ENCODE data around the gene C19orf73.

DNA sequence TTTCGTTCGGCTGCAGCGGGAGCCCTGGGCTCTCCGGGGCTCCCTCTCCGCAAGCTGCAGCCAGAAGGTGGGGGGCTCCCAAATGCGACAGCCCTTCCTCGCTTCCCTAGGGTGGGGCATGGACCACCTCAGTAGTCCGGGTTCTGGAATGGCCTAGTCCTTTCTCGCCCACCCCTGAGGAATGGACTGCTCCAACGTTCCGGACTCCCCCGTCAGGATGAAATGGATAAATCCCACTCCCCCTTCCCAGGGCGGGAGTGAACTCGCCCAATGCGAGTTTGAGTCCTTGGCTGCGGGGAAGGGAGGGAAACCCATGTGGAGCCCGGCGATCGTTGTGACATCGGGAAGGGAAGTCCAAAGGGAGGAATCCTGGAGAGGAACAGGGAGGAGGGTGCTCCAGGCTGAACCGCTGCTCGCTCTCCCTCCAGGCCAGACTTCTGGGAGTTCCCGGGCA lies 30.7 kb upstream of the C19orf73 start:
- TF ChIP-seq CTCF (IDR thresholded peaks at IDR 0.05) (no peak), POLR2AphosphoS5 (IDR thresholded peaks at IDR 0.05; ENCODE audit: insufficient read depth in 1 of 2, low read depth in 1 of 2) (no peak)
